GM12801 (cell line): ENCODE data around the gene NUB1.

Experiments used
- TF ChIP-seq, protein P1 (sequence below): IDR thresholded peaks from one replicate; pipeline ENCODE4 v1.5.1; 2011; ENCODE audit warnings: control low read depth; ENCODE audit not compliant: insufficient read length; ENCODE audit errors: extremely low read depth

NUB1 gene

DNA sequence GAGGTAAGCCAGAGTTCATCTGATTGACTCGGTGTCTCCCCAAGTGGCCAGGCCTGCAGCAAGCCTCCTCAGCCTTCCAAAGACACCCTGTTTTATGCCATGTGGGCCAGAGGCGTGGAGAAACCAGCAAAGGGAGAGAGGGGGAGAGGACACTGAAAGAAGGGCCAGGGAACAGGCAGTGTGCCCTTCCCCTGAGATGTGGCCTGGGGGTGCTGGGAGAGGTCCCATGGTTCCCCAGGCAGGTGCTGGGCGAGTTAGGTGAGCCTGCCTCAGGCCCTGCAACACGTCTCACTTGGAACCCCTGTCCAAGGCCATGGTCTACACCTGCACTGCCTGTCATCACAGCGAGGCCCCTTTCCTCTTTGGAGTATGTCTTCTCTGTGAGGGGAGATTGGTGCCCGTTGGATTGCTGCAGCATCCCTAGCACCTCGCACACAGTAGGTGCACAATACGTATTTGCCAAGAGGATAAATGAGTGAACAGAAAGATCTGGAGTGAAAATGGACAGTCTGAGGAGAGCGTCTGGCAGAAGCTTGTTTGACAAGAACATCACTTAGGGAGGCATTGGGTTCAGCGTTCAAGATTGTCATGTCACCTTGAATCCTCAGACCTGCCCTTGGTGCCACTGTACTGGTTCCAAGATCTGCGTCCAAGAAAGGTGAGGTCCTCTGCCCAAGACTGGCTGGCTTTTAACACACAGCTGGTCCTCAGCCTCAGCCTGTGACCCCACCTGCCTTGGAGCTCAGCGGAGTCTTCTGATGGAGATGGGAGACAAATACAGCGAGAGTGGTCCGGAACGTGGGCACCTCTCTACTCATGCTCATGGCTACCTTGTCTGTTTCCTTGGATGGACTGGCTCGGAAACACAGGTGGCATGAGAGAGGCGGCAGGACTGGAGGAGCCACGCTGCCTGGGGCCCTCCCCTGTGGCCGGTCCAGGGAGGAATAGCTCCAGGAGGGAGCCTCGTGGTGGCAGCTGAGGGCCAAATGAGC lies 39.8 kb upstream of the NUB1 start:
- TF ChIP-seq, protein P1, sequence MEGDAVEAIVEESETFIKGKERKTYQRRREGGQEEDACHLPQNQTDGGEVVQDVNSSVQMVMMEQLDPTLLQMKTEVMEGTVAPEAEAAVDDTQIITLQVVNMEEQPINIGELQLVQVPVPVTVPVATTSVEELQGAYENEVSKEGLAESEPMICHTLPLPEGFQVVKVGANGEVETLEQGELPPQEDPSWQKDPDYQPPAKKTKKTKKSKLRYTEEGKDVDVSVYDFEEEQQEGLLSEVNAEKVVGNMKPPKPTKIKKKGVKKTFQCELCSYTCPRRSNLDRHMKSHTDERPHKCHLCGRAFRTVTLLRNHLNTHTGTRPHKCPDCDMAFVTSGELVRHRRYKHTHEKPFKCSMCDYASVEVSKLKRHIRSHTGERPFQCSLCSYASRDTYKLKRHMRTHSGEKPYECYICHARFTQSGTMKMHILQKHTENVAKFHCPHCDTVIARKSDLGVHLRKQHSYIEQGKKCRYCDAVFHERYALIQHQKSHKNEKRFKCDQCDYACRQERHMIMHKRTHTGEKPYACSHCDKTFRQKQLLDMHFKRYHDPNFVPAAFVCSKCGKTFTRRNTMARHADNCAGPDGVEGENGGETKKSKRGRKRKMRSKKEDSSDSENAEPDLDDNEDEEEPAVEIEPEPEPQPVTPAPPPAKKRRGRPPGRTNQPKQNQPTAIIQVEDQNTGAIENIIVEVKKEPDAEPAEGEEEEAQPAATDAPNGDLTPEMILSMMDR = no peak

DNA sequence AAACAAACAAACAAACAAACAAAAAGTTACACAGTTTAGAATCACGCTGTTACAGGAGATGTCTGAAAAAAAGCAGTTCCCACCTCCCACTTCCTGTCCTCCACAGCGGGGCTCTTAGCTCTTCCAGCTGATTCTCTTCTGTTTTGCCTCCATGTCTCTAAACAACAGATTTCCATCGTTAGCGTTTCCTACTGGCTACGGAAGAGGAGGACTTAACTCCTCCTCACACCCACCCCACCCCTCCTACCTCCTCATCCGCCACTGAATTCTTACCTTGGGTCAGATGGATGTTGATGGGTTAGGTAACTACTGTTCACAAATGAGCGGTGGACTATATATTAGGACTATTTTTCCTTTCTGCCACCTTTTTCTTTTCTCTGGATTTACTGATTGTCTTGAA lies 36.8 kb upstream of the NUB1 start:
- TF ChIP-seq, protein P1 = no peak

DNA sequence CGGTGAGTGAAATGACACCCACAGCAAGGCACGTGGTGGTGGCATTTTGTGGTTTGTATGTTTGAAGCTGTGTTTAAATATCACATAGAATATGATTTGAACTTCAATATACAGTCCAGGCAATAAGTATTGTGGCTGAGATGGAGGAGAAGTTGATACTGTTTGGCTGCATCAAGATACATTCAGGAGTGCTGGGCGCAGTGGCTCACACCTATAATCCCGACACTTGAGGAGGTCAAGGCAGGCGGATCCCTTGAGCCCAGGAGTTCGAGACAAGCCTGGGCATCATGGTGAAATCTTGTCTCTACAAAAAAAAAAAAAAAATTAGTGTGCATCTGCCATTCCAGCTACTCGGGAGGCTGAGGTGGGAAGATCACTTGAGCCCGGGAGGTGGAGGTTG lies 35.2 kb upstream of the NUB1 start:
- TF ChIP-seq, protein P1 = no peak

DNA sequence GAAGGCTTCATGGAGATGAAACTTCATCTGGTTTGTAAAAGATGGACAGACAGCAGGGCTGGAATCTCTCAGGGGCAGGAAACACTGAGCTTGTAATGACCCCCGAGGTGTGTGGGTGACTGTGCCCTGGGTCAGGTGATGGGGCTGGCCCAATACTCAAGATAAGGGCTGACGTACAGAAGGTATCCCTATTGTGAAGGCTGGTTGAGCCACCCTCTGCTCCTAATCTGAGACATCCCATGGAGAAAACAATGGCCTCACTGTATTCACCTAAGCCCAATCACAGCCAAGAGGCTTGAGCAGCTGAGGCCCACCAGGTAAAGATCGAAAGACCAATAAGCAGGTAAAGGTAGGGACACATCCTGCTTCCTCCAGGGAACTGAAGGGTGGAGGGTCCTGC lies 34.8 kb upstream of the NUB1 start:
- TF ChIP-seq, protein P1 = no peak

DNA sequence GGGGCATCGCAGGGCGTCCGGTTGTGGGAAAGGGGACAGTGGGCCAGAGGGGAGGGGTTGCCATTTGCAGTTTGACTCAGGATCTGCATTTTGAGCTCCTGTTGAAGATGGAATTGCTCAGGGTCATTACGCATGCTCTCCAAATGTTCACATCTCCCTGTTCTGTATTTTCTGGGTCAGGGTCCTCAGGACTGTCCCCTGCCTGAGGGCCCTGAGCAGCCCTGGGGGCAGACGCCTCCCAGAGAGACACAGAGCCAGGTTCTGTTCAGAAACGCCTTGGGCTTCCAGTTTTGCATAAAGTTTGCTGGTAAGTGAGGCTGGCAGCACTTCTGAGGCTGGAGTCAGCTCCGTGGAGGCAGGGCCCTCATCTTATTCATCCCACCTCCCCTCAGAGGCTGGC lies 34.1 kb upstream of the NUB1 start:
- TF ChIP-seq, protein P1 = no peak

DNA sequence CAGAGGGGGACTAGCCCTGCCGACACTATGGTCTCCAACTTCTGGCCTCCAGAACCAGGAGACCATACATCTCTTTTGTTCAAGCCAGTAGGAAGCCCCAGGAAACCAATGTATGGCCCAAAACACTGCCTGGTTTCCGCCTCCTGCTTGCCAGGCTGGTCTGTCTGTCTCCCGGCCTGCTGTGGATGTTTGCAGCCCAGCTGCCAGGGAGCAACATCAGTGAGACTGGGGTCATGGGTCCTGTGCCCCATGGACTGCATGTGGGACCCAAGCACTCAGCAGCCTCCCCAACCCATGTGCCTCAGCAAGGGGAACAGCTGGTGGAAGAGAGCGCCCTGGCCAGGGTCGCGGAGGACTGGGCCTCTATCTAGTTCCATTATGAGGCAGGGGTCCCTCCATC lies 33.4 kb upstream of the NUB1 start:
- TF ChIP-seq, protein P1 = no peak

DNA sequence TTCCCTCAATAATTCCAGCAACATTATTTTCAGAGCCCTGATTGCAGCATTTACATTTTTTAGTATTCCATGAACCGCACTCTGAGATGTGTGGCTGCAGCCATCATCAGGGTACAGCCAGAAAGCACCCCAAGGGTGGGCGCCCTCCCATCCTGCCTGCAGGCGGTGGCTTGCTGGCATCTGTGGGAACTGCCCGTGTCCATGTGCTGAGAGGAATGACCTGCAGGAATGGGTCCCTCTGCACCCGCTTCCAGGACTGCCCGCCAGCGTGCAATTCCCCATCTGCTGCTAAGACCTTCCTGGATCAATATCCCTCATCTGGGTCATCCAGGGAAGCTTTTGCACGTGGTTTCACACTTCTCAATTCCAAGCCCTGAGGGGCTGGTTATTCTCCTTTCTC lies 32.8 kb upstream of the NUB1 start:
- TF ChIP-seq, protein P1 = no peak
